Trophoblast cell (in vitro differentiated cells and primary cell): ENCODE results near the gene NETO2.
"Not testable (repeated sequence)": the region's sequence is repeated elsewhere in the genome, so short reads cannot be mapped to it uniquely, and the experiment has no call there.

ENCODE experiments used
- DNase-seq, 2 donors: peaks; one replicate each; pipeline ENCODE4 v3.0.0-alpha.2; 2016
- H2AFZ ChIP-seq: 2 replicates; pipeline ENCODE4 v1.6.1; 2013; ENCODE audit warnings: low read length, moderate library complexity, mild to moderate bottlenecking; ENCODE audit not compliant: insufficient read depth, poor library complexity
- H2AK5ac ChIP-seq: 2 replicates; pipeline ENCODE4 v1.6.1; 2013; ENCODE audit warnings: mild to moderate bottlenecking, low read length
- H2BK120ac ChIP-seq: 2 replicates; pipeline ENCODE4 v1.6.1; 2013; ENCODE audit warnings: low read length, mild to moderate bottlenecking, moderate library complexity; ENCODE audit not compliant: insufficient read depth, poor library complexity
- H2BK12ac ChIP-seq: 2 replicates; pipeline ENCODE4 v1.6.1; 2013; ENCODE audit warnings: mild to moderate bottlenecking, low read length, moderate library complexity
- H2BK5ac ChIP-seq: 2 replicates; pipeline ENCODE4 v1.6.1; 2013; ENCODE audit warnings: low read length, low read depth, moderate library complexity, mild to moderate bottlenecking; ENCODE audit not compliant: poor library complexity
- H3K14ac ChIP-seq: 2 replicates; pipeline ENCODE4 v1.6.1; 2013; ENCODE audit warnings: mild to moderate bottlenecking, low read length
- H3K18ac ChIP-seq: 2 replicates; pipeline ENCODE4 v1.6.1; 2013; ENCODE audit warnings: mild to moderate bottlenecking, low read length
- H3K23ac ChIP-seq: 2 replicates; pipeline ENCODE4 v1.6.1; 2013; ENCODE audit warnings: low read length
- H3K27ac ChIP-seq: 2 replicates; pipeline ENCODE4 v1.5.1; 2013; ENCODE audit warnings: low read depth, mild to moderate bottlenecking, inconsistent platforms, low read length, moderate library complexity
- H3K27me3 ChIP-seq: 2 replicates; pipeline ENCODE4 v1.6.1; 2013; ENCODE audit warnings: inconsistent platforms, mild to moderate bottlenecking, low read length, moderate library complexity; ENCODE audit not compliant: insufficient read depth
- H3K36me3 ChIP-seq, 2 experiments: 1 replicate in 1 of 2; 2 replicates in 1 of 2; pipeline ENCODE4 v1.6.1; 2013; ENCODE audit warnings: low read length in 2 of 2, mild to moderate bottlenecking in 2 of 2, moderate library complexity in 1 of 2; ENCODE audit not compliant: insufficient read depth in 2 of 2, control insufficient read depth in 1 of 2
- H3K4ac ChIP-seq: 2 replicates; pipeline ENCODE4 v1.6.1; 2013; ENCODE audit warnings: low read depth, mild to moderate bottlenecking, low read length, moderate library complexity
- H3K4me1 ChIP-seq, 2 experiments: 1 replicate in 1 of 2; 2 replicates in 1 of 2; pipeline ENCODE4 v1.6.1; 2013; ENCODE audit warnings: low read length in 2 of 2, mild to moderate bottlenecking in 2 of 2, moderate library complexity in 1 of 2; ENCODE audit not compliant: insufficient read depth in 2 of 2, control insufficient read depth in 1 of 2
- H3K4me2 ChIP-seq: 2 replicates; pipeline ENCODE4 v1.6.1; 2013; ENCODE audit warnings: inconsistent platforms, mild to moderate bottlenecking, low read length, moderate library complexity
- H3K4me3 ChIP-seq: 2 replicates; pipeline ENCODE4 v1.5.1; 2013; ENCODE audit warnings: mild to moderate bottlenecking, low read depth, low read length, inconsistent platforms
- H3K79me1 ChIP-seq: one replicate; pipeline ENCODE4 v1.6.1; 2013; ENCODE audit warnings: low read length
- H3K79me2 ChIP-seq: 2 replicates; pipeline ENCODE4 v1.6.1; 2013; ENCODE audit warnings: low read length, mild to moderate bottlenecking; ENCODE audit not compliant: control insufficient read depth, insufficient read depth, poor library complexity
- H3K9ac ChIP-seq: 2 replicates; pipeline ENCODE4 v1.6.1; 2013; ENCODE audit warnings: mild to moderate bottlenecking, low read length
- H3K9me3 ChIP-seq: 2 replicates; pipeline ENCODE4 v1.6.1; 2013; ENCODE audit warnings: low read depth, mild to moderate bottlenecking, control low read depth, inconsistent platforms, low read length; ENCODE audit not compliant: insufficient read depth
- H4K12ac ChIP-seq: 2 replicates; pipeline ENCODE4 v1.6.1; 2013; ENCODE audit warnings: low read depth, mild to moderate bottlenecking, low read length, moderate library complexity
- H4K8ac ChIP-seq: 2 replicates; pipeline ENCODE4 v1.6.1; 2013; ENCODE audit warnings: low read depth, mild to moderate bottlenecking, low read length, moderate library complexity
- H4K91ac ChIP-seq: one replicate; pipeline ENCODE4 v1.6.1; 2013; ENCODE audit warnings: low read depth, mild to moderate bottlenecking, low read length, moderate library complexity
- WGBS: extraction: QIAGEN DNeasy Blood & Tissue Kit; methylation state at CpG from one replicate; pipeline ENCODE4 v1.1.7; 2013; ENCODE audit warnings: missing lambda C conversion rate; ENCODE audit not compliant: insufficient read length, insufficient coverage; ENCODE audit errors: extremely low coverage; 5-methylcytosine and 5-hydroxymethylcytosine counted together

The NETO2 gene

DNA sequence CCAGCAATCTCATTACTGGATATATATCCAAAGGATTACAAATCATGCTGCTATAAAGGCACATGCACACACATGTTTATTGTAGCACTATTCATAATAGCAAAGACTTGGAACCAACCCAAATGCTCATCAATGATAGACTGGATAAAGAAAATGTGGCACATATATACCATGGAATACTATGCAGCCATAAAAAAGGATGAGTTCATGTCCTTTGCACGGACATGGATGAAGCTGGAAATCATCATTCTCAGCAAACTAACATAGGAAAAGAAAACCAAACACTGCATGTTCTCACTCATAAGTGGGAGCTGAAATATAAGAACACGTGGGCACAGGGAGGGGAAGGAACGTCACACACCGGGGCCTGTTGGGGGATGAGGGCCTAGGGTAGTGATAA lies 40.8 kb downstream of the NETO2 start:
- not testable (repeated sequence) for H3K4me2 ChIP-seq, H4K91ac ChIP-seq

DNA sequence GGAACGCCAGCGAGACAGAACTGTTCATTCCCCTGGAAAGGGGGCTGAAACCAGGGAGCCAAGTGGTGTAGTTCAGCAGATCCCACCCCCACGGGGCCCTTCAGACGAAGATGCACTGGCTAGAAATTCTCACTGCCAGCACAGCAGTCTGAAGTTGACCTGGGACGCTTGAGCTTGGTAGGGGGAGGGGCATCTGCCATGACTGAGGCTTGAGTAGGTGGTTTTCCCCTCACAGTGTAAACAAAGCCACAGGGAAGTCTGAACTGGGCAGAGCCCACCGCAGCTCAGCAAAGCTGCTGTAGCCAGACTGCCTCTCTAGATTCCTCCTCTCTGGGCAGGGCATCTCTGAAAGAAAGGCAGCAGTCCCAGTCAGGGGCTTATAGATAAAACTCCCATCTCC lies 46.6 kb downstream of the NETO2 start:
- not testable (repeated sequence) for DNase-seq, H3K4me1 ChIP-seq, H3K4ac ChIP-seq, H3K27ac ChIP-seq, H3K79me1 ChIP-seq, H3K23ac ChIP-seq, H4K91ac ChIP-seq, H4K12ac ChIP-seq, H4K8ac ChIP-seq, H3K4me2 ChIP-seq, H3K27me3 ChIP-seq, H3K36me3 ChIP-seq, H3K14ac ChIP-seq, H3K18ac ChIP-seq, H2BK12ac ChIP-seq, H2AK5ac ChIP-seq, H2BK120ac ChIP-seq, H2BK5ac ChIP-seq, H2AFZ ChIP-seq, H3K9me3 ChIP-seq, H3K4me3 ChIP-seq, H3K9ac ChIP-seq, H3K79me2 ChIP-seq
- WGBS, result no CpG with 5 or more reads among the region's 6 CpGs

More for the DNA sequence above, 40.8 kb downstream of the NETO2 start:
- not testable (repeated sequence) for H3K23ac ChIP-seq, H3K4me3 ChIP-seq, H2BK5ac ChIP-seq, H3K9me3 ChIP-seq, H2AK5ac ChIP-seq, H2BK12ac ChIP-seq, H3K79me1 ChIP-seq, H3K14ac ChIP-seq, H3K4ac ChIP-seq, H4K8ac ChIP-seq, H3K36me3 ChIP-seq, H3K27me3 ChIP-seq, H2BK120ac ChIP-seq, H3K18ac ChIP-seq, H4K12ac ChIP-seq, H2AFZ ChIP-seq, H3K9ac ChIP-seq, DNase-seq, H3K79me2 ChIP-seq, H3K4me1 ChIP-seq, H3K27ac ChIP-seq
- WGBS, result no CpG with 5 or more reads among the region's 4 CpGs

GRCh38 chr16:47096297-47096696 lies 47.4 kb downstream of the NETO2 start:
- H3K4ac ChIP-seq, result no peak overlapping the region

DNA sequence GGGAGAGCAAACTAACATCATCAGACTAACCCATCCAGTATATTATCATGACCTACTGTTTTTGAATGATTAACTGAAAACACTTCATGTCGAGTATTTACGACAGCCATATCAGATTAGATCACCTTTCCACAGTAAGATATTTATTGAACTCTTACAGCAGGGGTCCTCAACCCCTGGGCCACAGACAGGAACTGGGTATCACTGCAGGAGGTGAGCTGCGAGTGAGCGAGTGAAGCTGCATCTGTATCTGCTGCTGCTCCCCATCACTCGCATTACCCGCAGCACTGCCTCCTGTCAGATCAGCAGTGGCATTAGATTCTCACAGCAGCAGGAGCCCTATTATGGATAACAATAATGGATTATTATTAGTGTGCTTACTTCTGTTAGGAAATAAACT lies 59.5 kb downstream of the NETO2 start:
- H2BK12ac ChIP-seq, result no peak overlapping the region
- no peak overlapping the region for H4K12ac ChIP-seq
- no peak overlapping the region for H4K8ac ChIP-seq
- H2BK5ac ChIP-seq, result no peak overlapping the region
- H3K36me3 ChIP-seq, result no peaks in the 10 kb centered on the region
- H3K27me3 ChIP-seq, result no peaks in the 10 kb centered on the region
- no peaks in the 10 kb centered on the region for H3K4me1 ChIP-seq
- no peaks in the 10 kb centered on the region for H3K79me1 ChIP-seq
- WGBS, result no CpG with 5 or more reads among the region's 6 CpGs
- no peak overlapping the region for H3K14ac ChIP-seq
- no peaks in the 10 kb centered on the region for H3K79me2 ChIP-seq
- H3K23ac ChIP-seq, result no peak overlapping the region
- no peak overlapping the region for H4K91ac ChIP-seq
- no peaks in the 10 kb centered on the region for H3K9me3 ChIP-seq
- no peak overlapping the region for H2AK5ac ChIP-seq
- no peak overlapping the region for H3K9ac ChIP-seq
- H2AFZ ChIP-seq, result no peak overlapping the region
- no peak overlapping the region for H3K4me3 ChIP-seq
- no peak overlapping the region for H3K18ac ChIP-seq
- H3K27ac ChIP-seq, result no peak overlapping the region
- H3K4me2 ChIP-seq, result no peak overlapping the region
- DNase-seq, result no peak
- no peak overlapping the region for H3K4ac ChIP-seq
- no peak overlapping the region for H2BK120ac ChIP-seq

More at GRCh38 chr16:47096297-47096696, 47.4 kb downstream of the NETO2 start:
- Histone ChIP-seq H3K18ac (no peak overlapping the region), H2BK5ac (no peak overlapping the region), H3K36me3 (no peaks in the 10 kb centered on the region), H4K8ac (no peak overlapping the region), H3K4me1 (no peaks in the 10 kb centered on the region), H2AK5ac (no peak overlapping the region), H3K27me3 (no peaks in the 10 kb centered on the region), H3K27ac (no peak overlapping the region), H3K9me3 (no peaks in the 10 kb centered on the region), H3K4me3 (no peak overlapping the region), H4K12ac (no peak overlapping the region), H3K14ac (no peak overlapping the region), H2BK120ac (no peak overlapping the region), H3K9ac (no peak overlapping the region), H3K4me2 (no peak overlapping the region), H2BK12ac (no peak overlapping the region), H3K79me1 (no peaks in the 10 kb centered on the region), H3K79me2 (no peaks in the 10 kb centered on the region), H4K91ac (no peak overlapping the region), H2AFZ (no peak overlapping the region), H3K23ac (no peak overlapping the region)
- no peak for DNase-seq
- WGBS, result no CpG with 5 or more reads among the region's 1 CpG
